Measurements from ENCODE around the gene PPCS. TPM values are rescaled to one million over a fixed set of nuclear protein-coding genes. Genes with fewer than 3 reads are reported as not detected.

PPCS gene
- 33.6 to 42.0 TPM (median 35.8 TPM) in 5 replicates for total RNA-seq (2022; extraction: Qiagen RNA extraction; ENCODE audit: low read depth)

GRCh38 chr1:42456010-42456753 is at the start of gene PPCS, which contains the start of gene ZMYND12:
Gene PPCS, plus strand, starts transcription at chr1:42456543. Its CDS starts 23 bp downstream, at chr1:42456566.
Gene ZMYND12, minus strand, starts transcription at chr1:42456022. Its CDS starts 25 bp downstream, at chr1:42455997.

GRCh38 chr1:42462828-42463763 is 6.8 kb downstream of the PPCS start, which contains the start of gene CCDC30:
Gene CCDC30, plus strand, starts transcription at chr1:42463286. Its CDS starts 17,266 bp downstream, at chr1:42480552.

Other genes starting within 250 kb of the PPCS start
- 18.7 to 22.6 TPM (median 20.6 TPM) in 5 replicates for gene FOXJ3, start 121.3 kb upstream of the PPCS start, total RNA-seq (2022; extraction: Qiagen RNA extraction; ENCODE audit: low read depth)
- 0.44 to 0.97 TPM (median 0.85 TPM) in 5 replicates for gene RIMKLA, start 75.8 kb upstream of the PPCS start, total RNA-seq (2022; extraction: Qiagen RNA extraction; ENCODE audit: low read depth)
- 0.17 to 0.53 TPM (median 0.44 TPM) in 5 replicates for gene ZMYND12, start 521 bp upstream of the PPCS start, total RNA-seq (2022; extraction: Qiagen RNA extraction; ENCODE audit: low read depth)
- gene CCDC30, start 6.7 kb downstream of the PPCS start, total RNA-seq (2022; extraction: Qiagen RNA extraction; ENCODE audit: low read depth) = 0.46 to 1.0 TPM (median 0.77 TPM) in 5 replicates
- 59.9 to 64.2 TPM (median 62.6 TPM) in 5 replicates for gene PPIH, start 201.9 kb downstream of the PPCS start, total RNA-seq (2022; extraction: Qiagen RNA extraction; ENCODE audit: low read depth)
- gene YBX1, start 225.9 kb downstream of the PPCS start, total RNA-seq (2022; extraction: Qiagen RNA extraction; ENCODE audit: low read depth) = 733 to 810 TPM (median 766 TPM) in 5 replicates

Measured in A549 treated with DMSO at 1 μM for 4 hours (cell line).